HuH-7 (cell line): ENCODE data around the gene INPP5B.

Source experiments
- DNase-seq: peaks from one replicate; pipeline ENCODE4 v3.0.0; 2011; ENCODE audit warnings: low spot score

Gene INPP5B

DNA sequence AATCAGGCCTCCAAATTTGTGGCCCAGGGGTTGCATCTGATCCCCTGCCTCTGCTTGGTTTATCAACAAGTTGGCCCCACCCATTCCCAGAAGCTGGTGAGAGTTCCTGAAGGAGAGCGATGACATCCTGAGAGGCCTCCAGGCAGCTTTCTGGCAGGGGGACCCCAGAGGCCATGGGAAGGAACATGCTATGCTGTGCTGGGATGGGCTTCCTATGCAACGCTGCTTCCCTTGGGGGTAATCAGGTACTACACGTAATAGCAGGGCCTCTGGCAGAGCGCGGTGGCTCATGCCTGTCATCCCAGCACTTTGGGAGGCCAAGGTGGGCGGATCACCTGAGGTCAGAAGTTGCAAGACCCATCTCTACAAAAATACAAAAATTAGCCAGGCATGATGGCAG lies 79.1 kb downstream of the INPP5B start:
- no peak for DNase-seq

DNA sequence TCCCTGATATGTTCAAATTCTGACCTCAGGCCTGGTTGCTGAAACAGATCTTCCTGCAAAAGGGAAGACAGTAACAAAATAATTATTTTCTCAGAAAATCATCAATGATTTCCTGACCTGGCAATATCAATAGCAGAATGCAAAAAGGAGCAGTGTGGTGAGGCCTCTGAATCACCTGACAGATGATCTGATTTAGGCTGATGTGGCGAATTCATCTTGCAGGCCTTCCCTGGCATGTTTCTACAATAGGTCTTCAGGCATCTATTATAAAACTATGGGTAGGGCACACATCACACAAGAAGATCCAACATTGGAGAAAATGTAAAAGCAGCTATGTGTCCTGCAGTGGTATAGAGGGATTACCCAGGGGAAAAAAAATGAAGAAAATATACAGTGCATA lies 80.4 kb downstream of the INPP5B start:
- no peak for DNase-seq

- no peak for DNase-seq
Observed at GRCh38 chr1:37865348-37866120, 81.3 kb downstream of the INPP5B start.

- no peak for DNase-seq
Observed at GRCh38 chr1:37862330-37862729, 84.5 kb downstream of the INPP5B start.

DNA sequence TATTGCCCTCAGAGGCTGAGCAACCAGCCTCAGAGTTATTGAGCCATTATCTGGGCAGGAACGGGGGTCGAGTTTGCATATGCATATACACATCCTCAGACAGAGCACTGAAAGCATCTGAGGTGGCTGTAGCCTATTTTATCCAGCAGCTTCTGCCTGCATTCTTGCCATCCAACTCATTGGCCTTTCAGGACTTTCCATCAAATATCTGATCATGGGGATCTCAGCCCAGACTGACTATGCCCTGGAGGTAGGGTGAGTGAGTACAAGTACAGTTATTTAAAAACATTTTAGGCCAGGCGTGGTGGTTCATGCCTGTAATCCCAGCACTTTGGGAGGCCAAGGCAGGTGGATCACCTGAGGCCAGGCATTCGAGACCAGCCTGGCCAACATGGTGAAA lies 85.7 kb downstream of the INPP5B start:
- DNase-seq, result no peak

GRCh38 chr1:37860346-37860666 lies 86.5 kb downstream of the INPP5B start:
- no peak for DNase-seq

GRCh38 chr1:37859507-37860345 lies 87.1 kb downstream of the INPP5B start, which contains the start of gene MTF1:
MTF1 (minus strand) TSS chr1:37859592; CDS start chr1:37857658, 1,934 bp downstream.
- peak; percentile 95 for DNase-seq

- DNase-seq, result no peak
Observed at GRCh38 chr1:37858931-37859506, 87.8 kb downstream of the INPP5B start.

- no peak for DNase-seq
Observed at GRCh38 chr1:37854406-37854805, 92.4 kb downstream of the INPP5B start.

DNA sequence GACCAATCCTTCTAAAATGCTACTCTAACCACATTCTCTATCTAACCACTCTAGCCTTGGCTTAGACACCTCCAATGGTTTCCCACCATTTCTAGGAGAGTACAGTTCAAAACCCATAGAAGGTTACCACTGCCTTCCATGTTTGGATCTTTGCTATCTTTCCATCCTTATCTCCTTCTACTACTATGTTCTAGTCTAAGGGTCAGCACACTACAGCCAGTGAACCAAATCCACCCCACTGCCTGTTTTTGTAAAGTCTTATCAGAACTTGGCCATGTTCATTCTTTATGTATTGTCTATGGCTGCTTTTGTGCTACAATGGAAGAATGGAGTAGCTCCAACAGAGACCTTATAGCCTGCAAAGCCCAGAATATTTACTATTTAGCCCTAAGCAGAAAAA lies 93.7 kb downstream of the INPP5B start:
- no peak for DNase-seq

DNA sequence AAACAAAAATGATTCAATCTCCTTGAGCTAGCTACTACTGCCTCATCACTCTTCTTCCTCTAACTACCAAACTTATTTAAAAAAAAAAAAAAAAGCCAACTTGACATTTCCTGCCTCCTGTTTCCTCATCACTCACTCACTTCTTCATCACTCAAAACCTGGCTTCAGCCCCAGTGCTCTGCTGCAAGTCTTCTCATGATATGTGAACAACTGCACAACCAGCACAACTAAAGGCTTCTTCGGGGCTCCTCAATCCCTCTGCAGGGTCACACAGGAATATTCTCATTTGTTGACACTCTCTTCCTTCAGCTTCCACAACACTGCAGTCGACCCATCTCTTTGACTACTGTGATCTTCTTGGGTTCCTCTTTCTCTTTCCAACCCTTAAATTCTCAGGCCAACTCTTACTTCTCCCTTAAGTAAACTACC lies 95.1 kb downstream of the INPP5B start:
- no peak for DNase-seq

GRCh38 chr1:37851262-37851661 lies 95.6 kb downstream of the INPP5B start:
- no peak for DNase-seq

DNA sequence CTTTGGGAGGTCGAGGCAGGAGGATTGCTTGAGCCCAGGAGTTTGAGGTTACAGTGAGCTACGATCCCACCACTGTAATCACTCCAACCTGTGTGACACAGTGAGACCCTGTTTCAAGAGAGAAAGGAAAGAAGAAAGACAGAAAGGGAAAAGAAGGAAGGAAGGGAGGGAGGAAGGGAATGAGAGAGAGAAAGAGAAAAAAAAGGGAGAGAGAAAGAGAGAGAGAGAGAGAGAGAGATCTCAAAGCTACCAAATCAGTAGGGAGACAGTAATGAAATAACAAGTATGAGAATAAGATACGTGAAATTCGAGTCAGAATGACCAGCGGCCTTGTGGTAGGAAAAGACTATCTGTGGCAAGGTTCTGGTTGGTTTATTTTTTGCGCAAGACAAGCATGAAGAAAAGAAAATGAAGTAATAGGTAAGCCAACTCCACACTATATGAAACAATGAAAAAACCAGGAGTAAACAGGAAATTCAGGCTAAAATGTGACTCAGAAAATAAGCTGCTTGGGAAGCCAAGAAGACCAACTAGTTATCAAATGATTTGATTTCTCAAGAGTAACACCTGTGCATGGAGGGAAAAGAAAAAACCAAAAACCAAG lies 96.4 kb downstream of the INPP5B start:
- no peak for DNase-seq

DNA sequence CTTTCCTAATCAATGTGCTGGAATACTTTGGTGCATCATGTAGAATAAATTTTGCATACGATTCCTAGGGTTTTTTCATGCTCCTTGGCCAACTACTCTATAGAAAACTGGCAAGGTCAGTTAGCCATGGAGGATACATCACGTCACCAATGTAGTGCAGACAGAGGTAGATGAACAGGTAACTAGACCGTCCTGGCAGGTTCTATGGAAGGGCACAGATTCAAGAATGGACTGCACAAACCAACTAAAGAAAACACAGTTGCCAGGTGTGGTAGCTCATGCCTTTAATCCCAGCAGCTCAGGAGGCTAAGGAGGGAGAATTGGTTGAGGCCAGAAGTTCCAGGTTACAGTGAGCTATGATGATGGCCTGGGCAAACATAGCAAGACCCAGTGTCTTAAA lies 97.4 kb downstream of the INPP5B start:
- no peak for DNase-seq

DNA sequence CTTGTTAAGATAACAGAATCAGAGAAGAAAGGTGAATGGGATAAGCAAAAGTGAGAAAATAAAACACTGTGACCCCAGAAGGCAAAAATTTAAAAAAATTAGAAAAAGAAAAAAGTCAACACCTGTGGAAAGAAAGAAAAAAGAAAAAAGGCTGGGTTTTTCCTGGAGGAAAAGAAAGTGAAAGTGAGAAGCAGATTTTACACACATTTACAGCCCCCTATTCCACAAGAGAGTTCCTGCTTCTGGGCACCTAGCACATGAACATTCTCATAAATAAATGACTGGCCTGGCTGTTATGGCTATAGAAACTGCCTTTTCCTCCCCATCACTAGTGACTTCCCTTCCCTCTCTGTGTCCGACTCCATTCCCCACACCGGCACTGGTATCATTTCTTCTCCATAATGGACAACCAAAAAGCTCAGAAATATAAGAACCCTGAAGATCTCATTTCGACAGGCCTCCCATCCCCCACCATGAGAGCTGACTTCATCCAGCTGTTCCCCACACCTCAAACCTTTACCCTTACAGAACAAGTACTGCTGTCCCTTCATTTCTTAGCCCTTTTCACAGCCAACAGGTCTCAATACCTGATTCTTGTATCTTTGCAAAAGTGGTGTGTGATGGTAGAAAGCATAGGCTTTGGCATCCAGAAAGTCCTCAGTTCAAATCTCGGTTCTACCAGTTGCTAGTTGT lies 100.1 kb downstream of the INPP5B start:
- DNase-seq, result no peak

DNA sequence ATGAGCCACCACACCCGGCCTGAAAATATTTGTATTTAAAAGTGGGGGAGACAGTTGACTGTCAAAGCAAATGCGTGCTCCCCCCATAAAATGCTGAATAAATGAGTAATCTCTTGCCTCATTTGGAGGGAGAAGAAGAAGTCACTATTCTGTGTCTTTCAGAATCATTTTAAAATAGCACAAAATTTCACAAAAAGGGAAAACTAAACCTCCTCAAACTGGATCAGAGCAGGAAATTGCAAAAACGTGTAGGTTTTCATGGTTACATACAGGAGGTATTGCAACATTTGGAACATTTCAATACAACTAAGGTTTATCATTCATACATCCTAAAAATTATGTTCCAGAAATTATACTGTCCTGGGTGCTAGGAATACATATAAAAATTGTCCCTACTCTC lies 101.1 kb downstream of the INPP5B start:
- DNase-seq, result no peak

DNA sequence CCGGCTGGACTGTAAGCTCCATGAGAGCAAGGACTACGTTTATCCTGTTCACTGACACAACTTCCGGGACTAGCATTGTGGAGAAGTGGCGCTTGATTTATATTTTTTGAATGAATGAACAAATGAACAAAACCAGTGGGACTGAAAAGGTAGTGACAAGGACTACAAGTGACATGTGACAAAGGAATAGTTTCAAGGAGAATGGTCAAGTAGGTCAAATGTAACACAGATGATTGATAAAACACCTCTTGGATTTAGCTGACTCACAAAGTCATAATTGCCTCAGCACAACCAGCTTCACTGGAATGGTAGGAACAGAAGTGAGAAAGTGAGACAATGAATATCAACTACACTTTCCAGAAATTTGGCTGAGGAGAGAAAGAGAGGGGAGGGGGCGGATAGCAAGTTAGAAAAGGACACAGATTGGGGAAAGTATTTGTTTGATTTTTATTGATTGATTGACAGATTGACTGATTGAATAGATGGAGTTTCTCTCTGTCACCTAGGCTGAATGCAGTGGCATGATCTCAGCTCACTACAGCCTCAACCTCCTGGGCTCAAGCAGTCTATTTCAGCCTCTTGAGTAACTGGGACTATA lies 101.7 kb downstream of the INPP5B start:
- no peak for DNase-seq

DNA sequence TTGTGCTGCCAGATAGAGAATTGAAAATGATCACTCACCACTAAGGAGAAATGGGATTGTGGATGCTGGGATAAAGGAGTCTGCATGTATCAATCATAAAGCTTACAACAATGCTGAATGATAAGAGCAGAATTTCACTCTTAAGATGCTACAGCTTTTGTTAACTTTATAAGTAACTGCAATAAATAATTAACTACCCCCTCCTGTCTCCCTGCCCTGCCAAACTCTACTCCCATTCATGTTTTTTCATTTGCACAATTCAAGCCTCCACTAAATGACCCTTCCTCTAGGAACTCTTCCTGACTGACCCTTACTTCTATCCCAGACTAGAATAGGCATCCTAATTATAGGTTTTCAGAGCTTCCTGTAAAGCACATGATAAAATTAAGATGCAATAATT lies 102.3 kb downstream of the INPP5B start:
- DNase-seq, result no peak

GRCh38 chr1:37841652-37842051 lies 105.2 kb downstream of the INPP5B start:
- no peak for DNase-seq

DNA sequence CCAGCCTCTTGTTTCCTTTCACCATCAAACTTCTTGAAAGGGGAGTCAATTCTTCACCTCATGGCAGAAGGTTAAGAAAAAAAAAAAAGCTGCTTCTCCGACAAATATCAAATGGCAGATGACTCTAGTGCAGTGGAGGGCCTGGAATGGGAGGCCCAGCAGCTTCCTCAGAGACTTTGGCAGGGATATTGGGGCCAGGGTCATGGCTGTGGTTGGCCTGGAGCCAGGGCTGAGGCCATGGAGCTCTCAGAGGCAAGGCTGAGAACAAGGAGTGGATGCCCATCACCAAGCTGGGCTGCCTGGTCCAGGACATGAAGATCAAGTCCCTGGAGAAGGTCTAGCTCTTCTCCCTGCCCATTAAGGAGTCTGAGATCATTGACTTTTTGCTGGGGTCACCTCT lies 106.1 kb downstream of the INPP5B start:
- no peak for DNase-seq

DNA sequence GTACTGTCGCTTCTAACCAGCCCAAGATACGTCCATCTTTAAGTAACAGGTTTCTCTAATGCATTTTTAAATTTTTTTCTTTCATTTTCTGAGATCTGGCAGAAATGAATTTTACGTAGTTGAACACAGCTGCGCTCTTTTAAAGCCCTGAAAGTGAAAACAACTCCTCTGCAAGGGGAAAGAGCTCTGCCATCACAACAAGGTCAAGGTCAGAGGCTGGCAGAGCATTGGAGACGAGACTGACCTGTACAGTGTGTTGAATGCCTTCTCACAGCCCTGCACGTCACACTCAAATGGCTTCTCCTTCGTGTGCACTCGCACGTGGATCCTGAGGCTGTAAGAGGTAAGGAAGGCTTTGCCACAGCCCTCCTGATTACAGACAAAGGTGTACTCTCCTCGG lies 107.2 kb downstream of the INPP5B start:
- no peak for DNase-seq

DNA sequence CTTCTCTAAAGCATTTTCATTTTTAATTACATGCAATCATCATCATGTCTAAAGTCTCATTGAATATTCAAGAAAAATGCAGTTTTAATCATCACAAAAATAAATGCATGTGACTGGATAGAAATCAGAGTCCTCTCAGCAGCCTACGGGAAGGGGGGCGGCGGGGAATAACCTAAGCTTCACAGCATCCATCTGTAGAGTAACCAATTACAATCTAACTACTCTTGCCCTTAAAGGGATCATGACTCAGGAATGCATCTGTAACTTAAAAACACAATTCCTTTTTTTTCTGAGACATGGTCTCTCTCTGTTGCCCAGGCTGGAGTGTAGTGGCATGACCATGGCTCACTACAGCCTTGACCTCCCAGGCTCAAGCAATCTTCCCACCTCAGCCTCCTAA lies 110.1 kb downstream of the INPP5B start:
- DNase-seq, result no peak
